ENCODE data around the gene CLIC6.

CLIC6 gene

GRCh38 chr21:34673006-34673405 lies 4.2 kb downstream of the CLIC6 start:
- TF ChIP-seq, protein P1, sequence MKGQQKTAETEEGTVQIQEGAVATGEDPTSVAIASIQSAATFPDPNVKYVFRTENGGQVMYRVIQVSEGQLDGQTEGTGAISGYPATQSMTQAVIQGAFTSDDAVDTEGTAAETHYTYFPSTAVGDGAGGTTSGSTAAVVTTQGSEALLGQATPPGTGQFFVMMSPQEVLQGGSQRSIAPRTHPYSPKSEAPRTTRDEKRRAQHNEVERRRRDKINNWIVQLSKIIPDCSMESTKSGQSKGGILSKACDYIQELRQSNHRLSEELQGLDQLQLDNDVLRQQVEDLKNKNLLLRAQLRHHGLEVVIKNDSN (IDR thresholded peaks at IDR 0.05), result no peak
- TF ChIP-seq TCF12 (IDR thresholded peaks at IDR 0.05; ENCODE audit: low read depth) (no peak), CREB1 (IDR thresholded peaks at IDR 0.05; ENCODE audit: low read depth) (no peak), TAF1 (IDR thresholded peaks at IDR 0.05; ENCODE audit: low read depth) (no peak), YY1 (IDR thresholded peaks at IDR 0.05; ENCODE audit: low read depth) (no peak), NFIC (IDR thresholded peaks at IDR 0.05) (no peak), CEBPB (IDR thresholded peaks at IDR 0.05) (no peak), FOXM1 (IDR thresholded peaks at IDR 0.05; ENCODE audit: borderline replicate concordance, low read depth) (no peak), EP300 (IDR thresholded peaks at IDR 0.05; ENCODE audit: borderline replicate concordance) (no peak), TEAD4 (IDR thresholded peaks at IDR 0.05) (no peak), ZBTB7A (IDR thresholded peaks at IDR 0.05; ENCODE audit: low read depth) (no peak), EGR1 (IDR thresholded peaks at IDR 0.05) (no peak), RAD21 (IDR thresholded peaks at IDR 0.05; ENCODE audit: low read depth) (no peak)
- TF ChIP-seq, protein P2, sequence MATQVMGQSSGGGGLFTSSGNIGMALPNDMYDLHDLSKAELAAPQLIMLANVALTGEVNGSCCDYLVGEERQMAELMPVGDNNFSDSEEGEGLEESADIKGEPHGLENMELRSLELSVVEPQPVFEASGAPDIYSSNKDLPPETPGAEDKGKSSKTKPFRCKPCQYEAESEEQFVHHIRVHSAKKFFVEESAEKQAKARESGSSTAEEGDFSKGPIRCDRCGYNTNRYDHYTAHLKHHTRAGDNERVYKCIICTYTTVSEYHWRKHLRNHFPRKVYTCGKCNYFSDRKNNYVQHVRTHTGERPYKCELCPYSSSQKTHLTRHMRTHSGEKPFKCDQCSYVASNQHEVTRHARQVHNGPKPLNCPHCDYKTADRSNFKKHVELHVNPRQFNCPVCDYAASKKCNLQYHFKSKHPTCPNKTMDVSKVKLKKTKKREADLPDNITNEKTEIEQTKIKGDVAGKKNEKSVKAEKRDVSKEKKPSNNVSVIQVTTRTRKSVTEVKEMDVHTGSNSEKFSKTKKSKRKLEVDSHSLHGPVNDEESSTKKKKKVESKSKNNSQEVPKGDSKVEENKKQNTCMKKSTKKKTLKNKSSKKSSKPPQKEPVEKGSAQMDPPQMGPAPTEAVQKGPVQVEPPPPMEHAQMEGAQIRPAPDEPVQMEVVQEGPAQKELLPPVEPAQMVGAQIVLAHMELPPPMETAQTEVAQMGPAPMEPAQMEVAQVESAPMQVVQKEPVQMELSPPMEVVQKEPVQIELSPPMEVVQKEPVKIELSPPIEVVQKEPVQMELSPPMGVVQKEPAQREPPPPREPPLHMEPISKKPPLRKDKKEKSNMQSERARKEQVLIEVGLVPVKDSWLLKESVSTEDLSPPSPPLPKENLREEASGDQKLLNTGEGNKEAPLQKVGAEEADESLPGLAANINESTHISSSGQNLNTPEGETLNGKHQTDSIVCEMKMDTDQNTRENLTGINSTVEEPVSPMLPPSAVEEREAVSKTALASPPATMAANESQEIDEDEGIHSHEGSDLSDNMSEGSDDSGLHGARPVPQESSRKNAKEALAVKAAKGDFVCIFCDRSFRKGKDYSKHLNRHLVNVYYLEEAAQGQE (IDR thresholded peaks at IDR 0.05; ENCODE audit: low read depth), result no peak
- TF ChIP-seq, protein P3, sequence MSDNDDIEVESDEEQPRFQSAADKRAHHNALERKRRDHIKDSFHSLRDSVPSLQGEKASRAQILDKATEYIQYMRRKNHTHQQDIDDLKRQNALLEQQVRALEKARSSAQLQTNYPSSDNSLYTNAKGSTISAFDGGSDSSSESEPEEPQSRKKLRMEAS (IDR thresholded peaks at IDR 0.05), result no peak

- TF ChIP-seq YY1 (IDR thresholded peaks at IDR 0.05; ENCODE audit: low read depth), result no peak
Measured at GRCh38 chr21:34674468-34674867, 5.7 kb downstream of the CLIC6 start.

GRCh38 chr21:34675871-34676270 lies 7.1 kb downstream of the CLIC6 start:
- TF ChIP-seq TAF1 (IDR thresholded peaks at IDR 0.05; ENCODE audit: low read depth) (no peak), CREB1 (IDR thresholded peaks at IDR 0.05; ENCODE audit: low read depth) (no peak), CEBPB (IDR thresholded peaks at IDR 0.05) (no peak), TEAD4 (IDR thresholded peaks at IDR 0.05) (no peak)

- TF ChIP-seq CREB1 (IDR thresholded peaks at IDR 0.05; ENCODE audit: low read depth) (no peak), CEBPB (IDR thresholded peaks at IDR 0.05) (no peak), EGR1 (IDR thresholded peaks at IDR 0.05) (no peak), EP300 (IDR thresholded peaks at IDR 0.05; ENCODE audit: borderline replicate concordance) (no peak)
- TF ChIP-seq, protein P1 (IDR thresholded peaks at IDR 0.05), result no peak
Measured at GRCh38 chr21:34679051-34679450, 10.3 kb downstream of the CLIC6 start.

- TF ChIP-seq, protein P1 (IDR thresholded peaks at IDR 0.05), result no peak
- TF ChIP-seq TEAD4 (IDR thresholded peaks at IDR 0.05), result no peak
- TF ChIP-seq TAF1 (IDR thresholded peaks at IDR 0.05; ENCODE audit: low read depth), result no peak
- TF ChIP-seq TCF12 (IDR thresholded peaks at IDR 0.05; ENCODE audit: low read depth), result no peak
- no peak for TF ChIP-seq EP300 (IDR thresholded peaks at IDR 0.05; ENCODE audit: borderline replicate concordance)
- TF ChIP-seq, protein P2 (IDR thresholded peaks at IDR 0.05; ENCODE audit: low read depth), result no peak
- no peak for TF ChIP-seq FOXM1 (IDR thresholded peaks at IDR 0.05; ENCODE audit: borderline replicate concordance, low read depth)
- no peak for TF ChIP-seq CEBPB (IDR thresholded peaks at IDR 0.05)
- TF ChIP-seq, protein P3 (IDR thresholded peaks at IDR 0.05), result no peak
Measured at GRCh38 chr21:34684174-34684876, 15.5 kb downstream of the CLIC6 start.

- no peak for TF ChIP-seq CREB1 (IDR thresholded peaks at IDR 0.05; ENCODE audit: low read depth)
- no peak for TF ChIP-seq YY1 (IDR thresholded peaks at IDR 0.05; ENCODE audit: low read depth)
- TF ChIP-seq, protein P2 (IDR thresholded peaks at IDR 0.05; ENCODE audit: low read depth), result no peak
- TF ChIP-seq TCF12 (IDR thresholded peaks at IDR 0.05; ENCODE audit: low read depth), result no peak
- no peak for TF ChIP-seq CEBPB (IDR thresholded peaks at IDR 0.05)
- TF ChIP-seq, protein P1 (IDR thresholded peaks at IDR 0.05), result no peak
- TF ChIP-seq TAF1 (IDR thresholded peaks at IDR 0.05; ENCODE audit: low read depth), result no peak
- no peak for TF ChIP-seq EGR1 (IDR thresholded peaks at IDR 0.05)
- TF ChIP-seq, protein P3 (IDR thresholded peaks at IDR 0.05), result no peak
- TF ChIP-seq TEAD4 (IDR thresholded peaks at IDR 0.05), result no peak
- TF ChIP-seq NFIC (IDR thresholded peaks at IDR 0.05), result no peak
Measured at GRCh38 chr21:34687065-34687464, 18.3 kb downstream of the CLIC6 start.
